Measurements from ENCODE around the gene C17orf78.
"Not testable (repeated sequence)": the region's sequence is repeated elsewhere in the genome, so short reads cannot be mapped to it uniquely, and the experiment has no call there.

Gene C17orf78

DNA sequence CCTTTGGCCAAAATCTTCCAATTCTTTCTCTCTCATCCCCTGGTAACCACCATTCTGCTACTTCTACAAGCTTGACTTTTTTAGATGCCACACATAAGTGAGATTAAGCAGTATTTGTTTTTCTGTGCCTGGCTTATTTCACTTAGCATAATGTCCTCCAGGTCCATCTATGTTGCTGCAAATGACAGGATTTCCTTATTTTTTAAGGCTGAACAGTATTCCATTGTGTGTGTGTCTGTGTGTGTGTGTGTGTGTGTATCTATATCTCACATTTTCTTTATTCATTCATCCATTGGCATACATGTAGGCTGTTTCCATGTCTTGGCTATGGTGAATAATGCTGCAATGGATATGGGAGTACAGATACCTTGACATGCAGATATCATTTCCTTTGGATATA, 24.7 kb downstream of the C17orf78 start:
- H3K36me3 ChIP-seq (replicated peaks in 1 of 2; ENCODE audit: control insufficient read depth in 2 of 2, insufficient read depth in 2 of 2, low read length in 2 of 2): peaks cover 0 to 18% of the 10 kb centered on the region in 2 donors
- H2BK15ac ChIP-seq (ENCODE audit: low read length): no peak overlapping the region
- H3K4me1 ChIP-seq (ENCODE audit: control insufficient read depth in 2 of 2, insufficient read depth in 1 of 2, low read depth in 1 of 2, low read length in 2 of 2): no peaks in the 10 kb centered on the region
- DNase-seq (ENCODE audit: low spot score): no peak
- H3K18ac ChIP-seq (ENCODE audit: low read length): no peak overlapping the region
- H3K4ac ChIP-seq (ENCODE audit: low read length): no peak overlapping the region
- no peak overlapping the region for H2BK5ac ChIP-seq (ENCODE audit: low read length)
- no peak overlapping the region for H4K8ac ChIP-seq (ENCODE audit: low read depth, low read length)
- H2BK12ac ChIP-seq (ENCODE audit: low read length): no peak overlapping the region
- H2AFZ ChIP-seq (ENCODE audit: low read length): no peak overlapping the region
- no peak overlapping the region for H2AK5ac ChIP-seq (ENCODE audit: low read depth, low read length)
- no peak overlapping the region for H2BK120ac ChIP-seq (ENCODE audit: low read depth, low read length)
- no peak overlapping the region for H3K27ac ChIP-seq (replicated peaks; ENCODE audit: low read length)
- H3K9me3 ChIP-seq (replicated peaks in 1 of 2; ENCODE audit: control insufficient read depth in 2 of 2, insufficient read depth in 1 of 2, low read depth in 1 of 2, low read length in 2 of 2): no peaks in the 10 kb centered on the region
- no peak overlapping the region for H3K9ac ChIP-seq (ENCODE audit: low read depth, low read length, poor library complexity)
- H3K4me2 ChIP-seq (ENCODE audit: insufficient read depth, low read length, poor library complexity, severe bottlenecking): no peak overlapping the region
- H3K27me3 ChIP-seq (ENCODE audit: control insufficient read depth in 3 of 3, insufficient read depth in 3 of 3, low read depth in 1 of 3, low read length in 3 of 3): no peaks in the 10 kb centered on the region
- H4K91ac ChIP-seq (ENCODE audit: low read depth, low read length, poor library complexity): no peak overlapping the region
- H3K79me1 ChIP-seq (ENCODE audit: low read depth, low read length): no peaks in the 10 kb centered on the region
- no peak overlapping the region for H3K4me3 ChIP-seq (ENCODE audit: low read length in 2 of 2)
- no peak overlapping the region for H3K23ac ChIP-seq (ENCODE audit: low read depth, low read length, poor library complexity)
- no peak overlapping the region for H3K14ac ChIP-seq (ENCODE audit: low read length)

DNA sequence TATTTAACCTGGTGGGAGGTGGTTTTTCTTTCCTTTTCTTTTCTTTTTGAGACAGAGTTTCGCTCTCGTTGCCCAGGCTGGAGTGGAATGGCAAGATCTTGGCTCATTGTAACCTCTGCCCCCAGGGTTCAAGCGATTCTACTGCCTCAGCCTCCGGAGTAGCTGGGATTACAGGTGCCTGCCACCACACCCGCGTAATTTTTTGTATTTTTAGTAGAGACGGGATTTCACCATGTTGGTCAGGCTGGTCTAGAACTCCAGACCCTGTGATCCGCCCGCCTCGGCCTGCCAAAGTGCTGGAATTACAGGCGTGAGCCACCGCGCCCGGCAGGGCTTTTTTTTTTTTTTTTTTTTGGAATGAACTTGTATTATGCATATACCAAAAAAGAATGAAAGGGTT, 29.7 kb downstream of the C17orf78 start:
- H3K4me1 ChIP-seq (ENCODE audit: control insufficient read depth in 2 of 2, insufficient read depth in 1 of 2, low read depth in 1 of 2, low read length in 2 of 2); H3K27me3 ChIP-seq (ENCODE audit: control insufficient read depth in 3 of 3, insufficient read depth in 3 of 3, low read depth in 1 of 3, low read length in 3 of 3): not testable (repeated sequence)

DNA sequence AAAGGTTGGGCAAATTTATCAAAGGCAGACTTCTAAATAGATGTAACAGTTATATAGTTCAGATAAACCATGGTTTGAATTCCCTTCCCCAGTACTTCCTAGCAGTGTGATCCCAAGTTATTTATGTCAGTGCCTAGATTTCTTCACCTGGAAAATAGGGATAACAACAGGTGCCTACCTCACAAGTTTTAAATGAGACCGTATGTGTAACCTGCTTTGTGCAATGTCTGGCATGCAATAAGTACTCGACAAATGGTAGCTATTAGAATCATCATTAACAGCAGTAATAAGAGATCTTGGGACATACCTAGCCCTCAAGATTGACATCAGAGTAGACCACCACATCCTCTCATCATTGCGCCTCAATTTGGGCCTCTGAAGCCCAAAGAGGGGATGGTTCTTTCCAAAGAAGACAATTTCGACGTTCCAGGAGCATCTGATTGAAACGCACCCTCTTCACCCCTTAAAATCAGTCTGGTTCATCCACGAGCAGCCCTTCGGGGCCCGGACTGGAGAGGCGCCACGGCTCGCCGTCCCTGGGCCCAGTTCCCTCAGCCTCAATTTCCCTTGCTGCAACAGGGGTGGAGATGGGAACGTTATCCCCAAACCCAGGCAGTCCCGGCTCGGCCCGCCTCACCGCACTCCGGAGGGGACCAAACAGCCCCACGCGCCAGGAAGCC, 30.3 kb downstream of the C17orf78 start:
- Histone ChIP-seq H2BK15ac (ENCODE audit: low read length) (peak overlapping the region; percentile 76), H3K36me3 (replicated peaks in 1 of 2; ENCODE audit: control insufficient read depth in 2 of 2, insufficient read depth in 2 of 2, low read length in 2 of 2) (peaks cover 1 to 47% of the 10 kb centered on the region in 2 donors), H3K14ac (ENCODE audit: low read length) (peak overlapping the region; percentile 92), H4K91ac (ENCODE audit: low read depth, low read length, poor library complexity) (peak overlapping the region; percentile 61), H3K18ac (ENCODE audit: low read length) (peak overlapping the region; percentile 83), H3K9ac (ENCODE audit: low read depth, low read length, poor library complexity) (peak overlapping the region; percentile 93), H2BK120ac (ENCODE audit: low read depth, low read length) (peak overlapping the region; percentile 6), H2BK12ac (ENCODE audit: low read length) (no peak overlapping the region), H2BK5ac (ENCODE audit: low read length) (peak overlapping the region; percentile 76), H3K4me1 (ENCODE audit: control insufficient read depth in 2 of 2, insufficient read depth in 1 of 2, low read depth in 1 of 2, low read length in 2 of 2) (no peaks in the 10 kb centered on the region), H2AK5ac (ENCODE audit: low read depth, low read length) (no peak overlapping the region), H3K27me3 (ENCODE audit: control insufficient read depth in 3 of 3, insufficient read depth in 3 of 3, low read depth in 1 of 3, low read length in 3 of 3) (no peaks in the 10 kb centered on the region), H3K79me1 (ENCODE audit: low read depth, low read length) (peaks cover 3% of the 10 kb centered on the region), H3K4me3 (ENCODE audit: low read length in 2 of 2) (peak overlapping the region; percentile 85 to 93), H3K4ac (ENCODE audit: low read length) (no peak overlapping the region), H3K4me2 (ENCODE audit: insufficient read depth, low read length, poor library complexity, severe bottlenecking) (peak overlapping the region; percentile 87), H3K27ac (replicated peaks; ENCODE audit: low read length) (peak overlapping the region; percentile 75), H4K8ac (ENCODE audit: low read depth, low read length) (no peak overlapping the region), H2AFZ (ENCODE audit: low read length) (peak overlapping the region; percentile 93), H3K9me3 (replicated peaks in 1 of 2; ENCODE audit: control insufficient read depth in 2 of 2, insufficient read depth in 1 of 2, low read depth in 1 of 2, low read length in 2 of 2) (no peaks in the 10 kb centered on the region), H3K23ac (ENCODE audit: low read depth, low read length, poor library complexity) (peak overlapping the region; percentile 82)
- no CpG with 5 or more reads among the region's 21 CpGs for WGBS, 2 donors (ENCODE audit: extremely low coverage in 2 of 2, insufficient read length in 2 of 2, insufficient replicate concordance in 1 of 2)
- DNase-seq (ENCODE audit: low spot score): no peak

More for the DNA sequence above, 29.7 kb downstream of the C17orf78 start:
- H2BK5ac ChIP-seq (ENCODE audit: low read length); DNase-seq (ENCODE audit: low spot score); H3K23ac ChIP-seq (ENCODE audit: low read depth, low read length, poor library complexity); H3K9me3 ChIP-seq (replicated peaks in 1 of 2; ENCODE audit: control insufficient read depth in 2 of 2, insufficient read depth in 1 of 2, low read depth in 1 of 2, low read length in 2 of 2); H3K18ac ChIP-seq (ENCODE audit: low read length); H3K79me1 ChIP-seq (ENCODE audit: low read depth, low read length); H2AK5ac ChIP-seq (ENCODE audit: low read depth, low read length); H3K4me2 ChIP-seq (ENCODE audit: insufficient read depth, low read length, poor library complexity, severe bottlenecking); H3K27ac ChIP-seq (replicated peaks; ENCODE audit: low read length); H3K4ac ChIP-seq (ENCODE audit: low read length); H2BK12ac ChIP-seq (ENCODE audit: low read length); H4K91ac ChIP-seq (ENCODE audit: low read depth, low read length, poor library complexity); H3K9ac ChIP-seq (ENCODE audit: low read depth, low read length, poor library complexity); H2BK15ac ChIP-seq (ENCODE audit: low read length); H3K14ac ChIP-seq (ENCODE audit: low read length); H4K8ac ChIP-seq (ENCODE audit: low read depth, low read length); H2AFZ ChIP-seq (ENCODE audit: low read length); H2BK120ac ChIP-seq (ENCODE audit: low read depth, low read length): not testable (repeated sequence)
- Histone ChIP-seq H3K36me3 (replicated peaks in 1 of 2; ENCODE audit: control insufficient read depth in 2 of 2, insufficient read depth in 2 of 2, low read length in 2 of 2) (peaks cover 0 to 41% of the 10 kb centered on the region in 2 donors), H3K4me3 (ENCODE audit: low read length in 2 of 2) (peak overlapping the region in 1 of 2 donors; percentile 93)
- WGBS, 2 donors (ENCODE audit: extremely low coverage in 2 of 2, insufficient read length in 2 of 2, insufficient replicate concordance in 1 of 2): no CpG with 5 or more reads among the region's 14 CpGs

GRCh38 chr17:37406635-37407461, 31.1 kb downstream of the C17orf78 start, which contains the start of the genes ACACA and TADA2A:
Gene ACACA (minus strand): TSS chr17:37406836. CDS start chr17:37406299, 537 bp downstream.
Gene TADA2A (plus strand): TSS chr17:37406886. CDS start chr17:37411366, 4,480 bp downstream.
- H3K4me1 ChIP-seq (ENCODE audit: control insufficient read depth in 2 of 2, insufficient read depth in 1 of 2, low read depth in 1 of 2, low read length in 2 of 2): no peaks in the 10 kb centered on the region
- peak within 1 kb of the TSS; percentile 94 for H3K18ac ChIP-seq (ENCODE audit: low read length)
- peak within 1 kb of the TSS; percentile 87 for H3K4me2 ChIP-seq (ENCODE audit: insufficient read depth, low read length, poor library complexity, severe bottlenecking)
- no peaks in the 10 kb centered on the region for H3K27me3 ChIP-seq (ENCODE audit: control insufficient read depth in 3 of 3, insufficient read depth in 3 of 3, low read depth in 1 of 3, low read length in 3 of 3)
- H2BK15ac ChIP-seq (ENCODE audit: low read length): peak within 1 kb of the TSS; percentile 76
- peaks cover 3% of the 10 kb centered on the region for H3K79me1 ChIP-seq (ENCODE audit: low read depth, low read length)
- peak within 1 kb of the TSS; percentile 93 for H2AFZ ChIP-seq (ENCODE audit: low read length)
- peak; percentile 79 for DNase-seq (ENCODE audit: low spot score)
- no CpG with 5 or more reads among the region's 98 CpGs for WGBS, 2 donors (ENCODE audit: extremely low coverage in 2 of 2, insufficient read length in 2 of 2, insufficient replicate concordance in 1 of 2)
- peak within 1 kb of the TSS; percentile 76 for H2BK5ac ChIP-seq (ENCODE audit: low read length)
- peak within 1 kb of the TSS; percentile 75 for H3K27ac ChIP-seq (replicated peaks; ENCODE audit: low read length)
- H4K8ac ChIP-seq (ENCODE audit: low read depth, low read length): no peak within 1 kb of the TSS
- peak within 1 kb of the TSS; percentile 92 for H3K14ac ChIP-seq (ENCODE audit: low read length)
- H3K4ac ChIP-seq (ENCODE audit: low read length): no peak within 1 kb of the TSS
- peak within 1 kb of the TSS; percentile 61 for H4K91ac ChIP-seq (ENCODE audit: low read depth, low read length, poor library complexity)
- H2BK12ac ChIP-seq (ENCODE audit: low read length): no peak within 1 kb of the TSS
- no peaks in the 10 kb centered on the region for H3K9me3 ChIP-seq (replicated peaks in 1 of 2; ENCODE audit: control insufficient read depth in 2 of 2, insufficient read depth in 1 of 2, low read depth in 1 of 2, low read length in 2 of 2)
- peak within 1 kb of the TSS; percentile 40 for H2AK5ac ChIP-seq (ENCODE audit: low read depth, low read length)
- H3K23ac ChIP-seq (ENCODE audit: low read depth, low read length, poor library complexity): peak within 1 kb of the TSS; percentile 82
- peak within 1 kb of the TSS; percentile 81 for H2BK120ac ChIP-seq (ENCODE audit: low read depth, low read length)
- peak within 1 kb of the TSS; percentile 85 to 93 for H3K4me3 ChIP-seq (ENCODE audit: low read length in 2 of 2)
- H3K9ac ChIP-seq (ENCODE audit: low read depth, low read length, poor library complexity): peak within 1 kb of the TSS; percentile 93
- H3K36me3 ChIP-seq (replicated peaks in 1 of 2; ENCODE audit: control insufficient read depth in 2 of 2, insufficient read depth in 2 of 2, low read length in 2 of 2): peaks cover 3 to 52% of the 10 kb centered on the region in 2 donors
